HG03571 (cell line): Measurements from ENCODE around the gene KLHL40.
A peak's percentile ranks its signal among the peaks of the same experiment; 100 is the strongest.

Source experiments
- ATAC-seq: cut with Tn5 transposase; IDR thresholded peaks from one replicate; pipeline ENCODE4 v1.9.1; 2021; ENCODE audit not compliant: unreplicated experiment

Gene KLHL40, protein sequence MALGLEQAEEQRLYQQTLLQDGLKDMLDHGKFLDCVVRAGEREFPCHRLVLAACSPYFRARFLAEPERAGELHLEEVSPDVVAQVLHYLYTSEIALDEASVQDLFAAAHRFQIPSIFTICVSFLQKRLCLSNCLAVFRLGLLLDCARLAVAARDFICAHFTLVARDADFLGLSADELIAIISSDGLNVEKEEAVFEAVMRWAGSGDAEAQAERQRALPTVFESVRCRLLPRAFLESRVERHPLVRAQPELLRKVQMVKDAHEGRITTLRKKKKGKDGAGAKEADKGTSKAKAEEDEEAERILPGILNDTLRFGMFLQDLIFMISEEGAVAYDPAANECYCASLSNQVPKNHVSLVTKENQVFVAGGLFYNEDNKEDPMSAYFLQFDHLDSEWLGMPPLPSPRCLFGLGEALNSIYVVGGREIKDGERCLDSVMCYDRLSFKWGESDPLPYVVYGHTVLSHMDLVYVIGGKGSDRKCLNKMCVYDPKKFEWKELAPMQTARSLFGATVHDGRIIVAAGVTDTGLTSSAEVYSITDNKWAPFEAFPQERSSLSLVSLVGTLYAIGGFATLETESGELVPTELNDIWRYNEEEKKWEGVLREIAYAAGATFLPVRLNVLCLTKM

DNA sequence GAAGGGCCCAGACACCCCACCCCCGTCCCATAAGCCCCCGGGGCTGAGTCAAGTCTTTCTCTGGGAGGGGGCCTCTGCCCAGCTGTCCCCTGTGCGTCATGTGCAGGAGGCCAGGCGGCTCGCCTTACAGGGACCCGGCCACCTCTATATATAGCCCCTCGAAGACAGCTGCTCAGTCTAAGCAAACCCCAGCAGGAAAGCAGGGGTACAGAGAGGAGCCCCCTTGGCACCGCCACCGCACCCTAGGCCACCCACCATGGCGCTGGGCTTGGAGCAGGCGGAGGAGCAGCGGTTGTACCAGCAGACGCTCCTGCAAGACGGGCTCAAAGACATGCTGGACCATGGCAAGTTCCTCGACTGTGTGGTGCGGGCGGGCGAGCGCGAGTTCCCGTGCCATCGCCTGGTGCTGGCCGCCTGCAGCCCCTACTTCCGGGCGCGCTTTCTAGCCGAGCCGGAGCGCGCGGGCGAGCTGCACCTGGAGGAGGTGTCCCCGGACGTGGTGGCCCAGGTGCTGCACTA lies at the start of gene KLHL40:
KLHL40 (plus strand) TSS at position 175 of the 519 bp plus-strand sequence; CDS start at position 257, 82 bp downstream.
- ATAC-seq, result no peak

DNA sequence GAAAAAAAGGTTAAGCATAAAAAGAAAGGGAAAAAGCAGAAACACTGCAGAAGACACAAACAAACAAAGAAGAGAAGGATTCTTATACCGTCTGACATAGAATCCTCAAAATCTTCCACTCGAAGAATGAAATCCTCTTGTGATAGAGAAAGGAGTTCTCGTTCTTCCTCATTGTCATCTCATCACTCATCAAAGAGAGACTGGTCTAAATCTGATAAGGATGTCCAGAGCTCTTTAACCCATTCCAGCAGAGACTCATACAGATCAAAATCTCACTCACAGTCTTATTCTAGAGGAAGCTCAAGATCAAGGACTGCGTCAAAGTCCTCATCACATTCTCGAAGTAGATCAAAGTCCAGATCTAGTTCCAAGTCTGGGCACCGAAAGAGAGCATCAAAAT lies 48.3 kb upstream of the KLHL40 start:
- no peak for ATAC-seq

DNA sequence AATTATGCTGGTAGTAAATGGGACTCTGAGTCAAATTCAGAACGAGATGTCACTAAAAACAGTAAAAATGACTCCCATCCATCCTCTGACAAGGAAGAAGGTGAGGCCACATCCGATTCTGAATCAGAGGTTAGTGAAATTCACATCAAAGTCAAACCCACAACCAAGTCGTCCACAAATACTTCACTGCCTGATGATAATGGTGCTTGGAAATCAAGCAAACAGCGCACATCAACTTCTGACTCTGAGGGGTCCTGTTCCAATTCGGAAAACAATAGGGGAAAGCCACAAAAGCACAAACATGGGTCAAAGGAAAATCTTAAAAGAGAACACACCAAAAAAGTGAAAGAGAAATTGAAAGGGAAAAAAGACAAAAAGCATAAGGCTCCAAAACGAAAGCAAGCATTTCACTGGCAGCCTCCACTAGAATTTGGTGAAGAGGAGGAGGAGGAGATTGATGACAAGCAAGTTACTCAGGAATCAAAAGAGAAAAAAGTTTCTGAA lies 46.9 kb upstream of the KLHL40 start:
- ATAC-seq, result no peak

DNA sequence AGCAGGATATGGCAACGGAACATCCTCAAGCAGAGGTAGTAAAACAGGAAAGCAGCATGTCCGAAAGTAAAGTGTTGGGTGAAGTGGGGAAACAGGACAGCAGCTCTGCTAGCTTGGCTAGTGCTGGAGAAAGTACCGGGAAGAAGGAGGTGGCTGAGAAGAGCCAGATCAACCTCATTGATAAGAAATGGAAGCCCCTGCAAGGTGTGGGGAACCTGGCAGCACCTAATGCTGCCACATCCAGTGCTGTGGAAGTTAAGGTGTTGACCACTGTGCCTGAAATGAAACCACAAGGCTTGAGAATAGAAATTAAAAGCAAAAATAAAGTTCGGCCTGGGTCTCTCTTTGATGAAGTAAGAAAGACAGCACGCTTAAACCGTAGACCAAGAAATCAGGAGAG lies 46.1 kb upstream of the KLHL40 start:
- no peak for ATAC-seq

DNA sequence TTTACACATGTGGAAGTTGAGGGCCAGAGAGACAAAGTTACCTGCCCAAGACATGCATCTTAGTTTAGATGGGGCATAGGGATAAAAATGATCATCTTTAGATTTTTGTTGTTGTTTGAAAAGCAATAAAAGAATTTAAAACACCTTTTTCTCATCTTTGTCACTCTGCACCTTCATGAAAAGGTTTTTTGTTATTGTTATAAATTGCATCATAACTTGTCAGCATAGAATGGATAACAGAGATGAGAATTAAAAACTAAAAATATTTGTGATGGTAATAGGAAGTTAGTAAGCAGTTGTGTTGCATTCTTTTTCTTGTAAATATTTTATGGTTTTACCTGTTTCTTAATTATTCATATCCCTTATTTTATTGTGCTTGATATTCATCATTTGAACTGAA lies 45.2 kb upstream of the KLHL40 start:
- ATAC-seq, result no peak

DNA sequence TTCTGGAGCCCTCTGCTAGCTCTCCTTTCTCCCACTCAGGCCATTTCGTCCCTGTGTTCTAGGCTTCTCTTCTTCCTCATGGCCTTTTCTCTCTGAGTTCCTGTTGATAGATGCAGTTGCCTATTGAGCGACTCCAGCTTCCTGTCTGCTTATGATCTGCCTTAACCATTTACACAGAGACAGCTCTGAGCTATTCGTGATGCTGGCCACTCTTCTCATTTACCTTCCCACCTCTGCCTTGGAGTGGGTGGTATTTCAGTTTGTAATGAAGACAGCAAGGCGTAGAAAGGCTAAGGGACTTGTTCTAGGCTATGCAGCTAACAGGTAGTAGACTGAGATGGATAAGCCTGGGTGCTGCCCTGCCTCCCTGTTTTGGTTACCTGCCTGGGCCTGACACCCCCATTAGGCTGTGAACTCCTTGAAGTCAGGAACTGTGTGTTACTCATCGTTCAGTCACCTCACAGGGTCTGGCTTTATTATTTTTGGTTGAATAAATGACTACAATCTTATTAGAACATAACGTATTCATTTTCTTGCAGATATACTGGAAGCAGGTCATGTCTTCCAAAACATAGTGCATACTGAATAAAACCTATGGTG lies 44.5 kb upstream of the KLHL40 start:
- ATAC-seq, result no peak

DNA sequence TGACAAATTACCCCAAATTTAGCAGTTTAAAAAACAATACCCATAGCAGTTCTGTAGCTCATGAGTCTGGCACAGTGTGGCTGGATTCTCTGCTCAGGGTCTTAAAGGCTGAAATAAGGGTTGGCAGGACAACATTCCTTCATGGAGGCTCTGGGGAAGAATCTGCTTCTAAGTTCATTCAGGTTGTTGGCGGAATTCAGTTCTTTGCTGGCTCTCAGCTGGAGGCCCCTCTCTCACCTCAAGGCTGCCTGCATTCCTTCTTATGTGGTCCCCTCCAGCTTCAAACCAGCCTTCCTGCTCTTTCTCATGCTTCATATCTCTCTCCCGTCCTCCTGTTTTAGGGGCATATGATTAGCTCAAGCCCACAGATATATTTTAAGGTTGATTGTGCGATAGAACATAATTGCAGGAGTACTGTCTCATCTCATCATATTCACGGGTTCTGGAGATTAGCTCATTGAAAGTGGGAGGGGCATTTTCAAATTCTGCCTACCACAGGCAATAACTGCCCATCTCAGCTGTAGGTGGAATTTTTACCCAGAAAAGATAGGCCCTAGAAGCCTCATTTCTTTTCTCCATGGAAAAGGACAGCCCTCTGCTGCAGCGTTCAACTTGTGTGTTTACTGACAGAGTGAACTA lies 37.4 kb upstream of the KLHL40 start:
- no peak for ATAC-seq

DNA sequence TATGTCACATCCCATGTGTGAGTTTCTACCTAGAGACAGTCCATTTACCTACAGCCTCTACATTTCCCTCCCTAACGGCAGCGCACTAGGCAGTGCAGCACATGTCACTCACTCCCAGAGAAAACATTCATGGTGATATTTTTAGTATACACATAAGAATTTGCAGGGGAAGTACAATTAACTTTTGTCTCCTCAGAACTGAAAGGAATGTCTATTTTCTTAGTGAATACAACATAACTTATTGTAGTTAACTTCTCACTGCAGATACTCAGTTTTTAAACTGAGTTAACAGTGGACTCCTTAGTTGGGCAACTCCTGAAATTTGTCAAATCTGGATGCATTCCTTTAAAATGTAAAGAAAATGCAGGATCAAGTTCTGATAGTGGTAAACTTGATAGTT lies 36.3 kb upstream of the KLHL40 start:
- ATAC-seq, result no peak

DNA sequence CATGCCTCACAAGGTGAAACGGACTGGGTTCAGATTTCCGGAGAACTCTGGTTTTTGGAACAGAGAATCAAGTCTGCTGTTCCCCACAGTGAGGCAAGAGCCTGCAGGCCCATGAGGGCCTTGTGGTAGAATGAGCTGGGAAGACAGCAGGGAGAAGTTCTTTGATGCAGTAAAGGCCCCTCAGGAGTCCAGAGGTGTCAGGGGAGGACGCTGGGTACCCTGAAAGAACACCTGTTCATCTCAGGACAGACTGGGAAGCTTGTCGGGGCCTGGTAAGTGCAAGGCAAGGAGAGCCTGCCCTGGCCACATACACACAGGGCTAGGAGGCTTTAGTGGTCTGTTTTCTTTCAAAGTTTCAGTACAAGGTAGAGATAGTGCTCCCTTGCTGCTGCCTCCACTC lies 35.6 kb upstream of the KLHL40 start:
- ATAC-seq, result no peak

DNA sequence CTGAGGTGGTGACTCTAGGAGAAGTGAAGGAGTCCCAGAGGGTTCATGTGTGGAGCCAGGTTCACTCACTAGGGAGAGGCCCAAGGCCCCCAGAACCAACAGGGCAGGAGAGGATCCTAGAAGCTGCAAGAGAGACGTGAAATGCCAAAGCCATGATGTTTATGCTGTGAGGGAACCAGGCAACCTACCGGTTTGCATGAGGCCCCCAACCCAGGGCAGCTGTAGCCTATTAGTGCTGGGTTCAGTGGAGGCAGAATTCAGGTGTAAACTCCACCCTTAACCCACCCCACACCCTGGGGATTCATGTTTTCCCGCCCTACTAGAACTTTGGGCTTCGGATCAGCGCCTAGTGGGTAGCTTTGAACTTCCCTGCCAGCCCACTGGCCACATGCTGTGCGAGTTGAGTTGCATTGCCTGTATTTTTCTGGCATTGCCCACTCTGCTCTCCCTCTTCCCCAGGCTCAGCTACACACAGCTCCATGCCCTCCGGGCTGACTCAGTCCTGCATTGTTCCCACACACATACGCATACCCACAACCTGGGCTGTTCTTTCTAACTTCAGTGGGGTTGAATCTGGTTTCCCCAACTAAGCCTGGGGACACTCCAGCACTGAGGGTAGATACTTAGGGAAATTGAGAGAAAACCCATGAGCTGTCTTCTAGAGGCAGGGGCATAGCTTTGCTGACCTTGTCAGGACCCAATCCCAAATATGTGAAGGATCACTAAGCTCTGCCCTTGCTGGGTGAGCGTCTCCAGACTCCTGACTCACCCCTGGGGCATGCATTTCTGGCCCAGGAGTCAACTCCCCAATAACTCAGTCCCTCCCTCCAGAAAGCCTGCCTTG lies 33.9 kb upstream of the KLHL40 start:
- ATAC-seq, result no peak

DNA sequence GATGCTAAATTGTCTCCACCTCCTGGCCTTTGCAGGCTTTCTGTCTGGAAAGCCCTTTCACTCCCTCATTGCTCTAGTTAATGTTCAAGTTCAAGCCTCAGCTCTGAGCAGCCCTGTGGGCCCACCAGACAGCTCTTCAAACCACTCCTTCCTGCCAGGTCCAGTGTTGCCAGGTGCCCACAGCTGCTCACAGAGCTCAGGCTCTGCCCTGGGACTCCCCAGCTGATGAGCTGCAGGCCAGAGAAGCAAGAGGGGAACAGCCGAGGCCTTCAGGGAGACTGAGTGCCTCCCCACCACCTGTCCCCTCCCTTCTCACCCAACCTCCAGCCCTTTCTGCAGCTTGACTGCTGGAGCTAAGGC lies 33.1 kb upstream of the KLHL40 start:
- ATAC-seq, result peak; percentile 24

DNA sequence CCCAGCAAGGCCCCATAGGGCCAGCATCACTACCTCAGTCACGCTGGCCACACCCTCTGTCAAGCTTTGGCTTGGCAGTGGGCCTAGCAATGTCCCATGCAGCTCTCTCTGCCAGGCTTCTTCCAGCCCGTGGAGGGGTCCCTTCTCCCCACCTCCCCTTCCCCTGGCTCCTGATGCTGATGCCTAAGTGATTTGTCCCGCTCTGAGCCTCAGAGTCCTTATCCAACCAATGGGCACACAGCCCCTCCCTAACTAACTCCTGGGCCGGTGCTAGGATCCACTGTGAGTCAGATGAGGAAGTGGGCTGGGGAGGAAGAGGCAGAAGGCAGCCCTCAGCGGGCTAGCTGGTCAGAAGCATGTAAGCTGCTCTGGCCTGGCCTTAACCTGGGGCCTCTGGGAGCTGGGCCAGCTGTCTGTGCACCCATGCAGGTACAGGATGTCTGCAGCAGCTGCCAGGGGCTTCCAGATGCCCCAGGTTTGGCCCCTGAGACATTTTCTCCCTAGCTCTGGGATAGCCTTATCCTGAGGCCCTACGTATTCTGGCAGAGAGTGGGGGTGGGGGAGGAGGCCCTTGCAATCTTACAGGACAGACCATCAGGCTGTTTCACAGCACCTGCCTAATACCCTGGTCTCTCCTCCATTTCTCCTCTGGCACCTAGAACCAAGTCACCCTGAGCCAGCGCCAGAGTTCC lies 32.6 kb upstream of the KLHL40 start:
- peak; percentile 75 for ATAC-seq

DNA sequence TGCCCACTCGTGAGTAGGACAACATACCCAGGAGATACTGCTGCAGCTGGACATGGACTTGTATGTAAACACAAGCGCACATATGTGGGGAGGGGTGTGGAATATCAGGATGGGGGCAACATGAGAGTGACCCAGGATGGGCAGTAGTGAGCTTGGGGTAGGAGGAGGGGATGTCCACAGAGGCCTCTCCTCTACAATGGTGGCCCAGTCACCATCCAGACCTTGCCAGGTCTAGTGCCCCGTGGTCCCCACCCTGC lies 32.1 kb upstream of the KLHL40 start:
- no peak for ATAC-seq

DNA sequence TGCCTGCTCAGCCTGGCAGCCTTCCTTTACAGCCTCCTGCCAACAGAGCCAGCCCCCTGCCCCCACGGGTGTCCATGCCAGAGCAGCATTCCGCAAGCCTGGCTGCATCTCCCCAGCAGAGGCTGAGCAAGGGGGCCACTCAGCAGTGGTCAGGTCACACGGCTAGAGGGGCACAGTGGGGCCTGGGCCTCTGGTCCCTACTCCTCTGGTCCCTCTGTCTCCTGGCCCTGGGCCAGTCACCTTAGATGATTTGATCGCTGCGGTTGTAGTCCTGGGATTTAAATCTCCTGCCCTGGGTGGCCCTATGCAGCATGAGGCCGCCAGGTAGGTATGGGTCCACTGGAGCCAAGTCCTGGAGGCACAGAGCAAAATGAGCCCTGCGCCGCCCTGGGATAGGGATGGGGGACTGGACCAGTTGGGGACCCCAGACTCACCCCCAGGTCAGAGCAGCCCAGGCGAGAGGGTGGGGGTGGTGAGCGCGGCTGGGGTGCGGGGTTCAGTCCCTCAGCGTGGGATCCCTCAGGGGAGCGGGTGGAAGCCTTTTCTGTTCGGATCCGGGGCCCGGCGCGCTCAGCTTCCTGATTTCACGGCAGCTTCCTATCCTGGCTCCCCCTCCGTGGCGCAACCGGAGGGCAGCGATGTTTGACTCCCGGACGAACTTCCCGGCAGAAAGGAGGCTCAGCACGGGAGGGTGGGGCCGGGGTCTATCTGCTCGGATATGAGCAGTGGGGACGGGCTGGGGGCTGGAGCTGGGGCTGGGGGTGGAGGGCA lies 31.6 kb upstream of the KLHL40 start, which contains the start of gene ZBTB47:
ZBTB47 (plus strand) TSS at position 138 of the 771 bp plus-strand sequence. CDS start 4,659 bp downstream, outside the sequence.
- ATAC-seq, result no peak

DNA sequence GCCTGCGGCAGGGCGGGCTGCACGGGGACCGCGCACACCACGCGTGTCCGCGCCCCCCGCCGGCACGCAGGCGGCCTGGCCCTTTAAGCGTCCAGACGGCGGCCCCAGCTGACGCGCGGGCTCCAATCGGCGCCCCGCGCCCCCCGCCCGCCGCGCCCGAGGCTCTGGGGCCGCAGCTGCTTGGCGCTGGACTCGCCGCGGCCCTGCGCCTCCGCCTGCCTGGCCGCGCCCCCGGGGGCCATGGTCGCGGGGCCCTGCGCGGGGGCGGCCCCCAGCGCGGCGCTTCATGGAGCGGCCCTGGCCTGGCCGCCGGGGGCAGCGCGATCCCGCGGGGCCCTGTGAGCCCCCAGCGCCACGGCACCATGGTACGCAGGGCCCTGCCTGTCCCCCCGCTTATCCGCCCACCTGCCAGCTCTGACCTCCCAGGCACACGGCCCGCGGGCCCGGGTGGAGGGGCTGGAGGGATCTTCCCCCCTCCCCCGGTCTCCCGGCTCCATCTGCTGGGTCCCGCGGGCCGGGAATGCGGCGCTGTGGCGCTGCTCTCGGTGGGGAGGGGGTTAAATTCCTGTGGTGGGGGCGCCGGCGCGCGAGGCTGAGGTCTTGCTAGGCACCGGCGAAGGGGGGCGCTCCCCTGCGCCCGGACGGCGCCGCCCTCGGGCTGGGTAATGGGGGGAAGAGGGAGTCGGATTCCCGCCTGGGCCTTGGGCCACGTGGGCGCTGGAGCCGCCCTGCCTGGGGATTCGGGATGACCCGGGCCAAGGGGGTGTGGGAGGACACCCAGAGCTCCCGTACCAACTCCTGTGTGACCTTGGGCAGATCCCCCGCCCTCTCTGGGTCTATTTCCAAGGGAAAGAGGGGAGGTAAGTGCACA lies 30.8 kb upstream of the KLHL40 start:
- no peak for ATAC-seq

DNA sequence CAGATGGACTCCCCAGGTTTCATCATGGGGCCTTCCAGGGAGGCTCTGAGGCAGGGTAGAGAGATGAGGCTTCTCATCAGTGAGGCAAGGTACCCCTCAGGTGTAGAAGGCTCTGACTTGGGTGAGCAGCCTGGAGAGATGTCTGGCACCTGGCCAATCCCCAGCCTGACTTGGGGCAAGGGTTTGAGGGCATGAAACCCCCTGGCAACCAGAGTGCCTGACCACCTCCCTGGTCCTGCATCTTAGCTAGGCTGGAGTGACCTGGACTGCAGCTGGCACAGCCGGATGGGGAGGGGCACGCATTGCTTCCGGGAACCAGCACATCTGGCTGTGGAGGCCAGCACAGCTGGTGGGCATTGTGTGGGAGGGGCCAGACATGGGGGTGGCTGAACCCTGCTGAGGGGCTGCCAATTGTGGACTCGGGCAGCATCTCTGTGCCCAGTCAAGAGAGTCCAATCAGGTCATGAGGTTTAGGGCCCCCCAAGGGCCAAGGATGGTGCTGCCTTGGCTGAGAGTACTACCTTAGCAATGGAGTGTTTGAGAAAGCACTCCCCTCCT lies 29.9 kb upstream of the KLHL40 start:
- no peak for ATAC-seq

DNA sequence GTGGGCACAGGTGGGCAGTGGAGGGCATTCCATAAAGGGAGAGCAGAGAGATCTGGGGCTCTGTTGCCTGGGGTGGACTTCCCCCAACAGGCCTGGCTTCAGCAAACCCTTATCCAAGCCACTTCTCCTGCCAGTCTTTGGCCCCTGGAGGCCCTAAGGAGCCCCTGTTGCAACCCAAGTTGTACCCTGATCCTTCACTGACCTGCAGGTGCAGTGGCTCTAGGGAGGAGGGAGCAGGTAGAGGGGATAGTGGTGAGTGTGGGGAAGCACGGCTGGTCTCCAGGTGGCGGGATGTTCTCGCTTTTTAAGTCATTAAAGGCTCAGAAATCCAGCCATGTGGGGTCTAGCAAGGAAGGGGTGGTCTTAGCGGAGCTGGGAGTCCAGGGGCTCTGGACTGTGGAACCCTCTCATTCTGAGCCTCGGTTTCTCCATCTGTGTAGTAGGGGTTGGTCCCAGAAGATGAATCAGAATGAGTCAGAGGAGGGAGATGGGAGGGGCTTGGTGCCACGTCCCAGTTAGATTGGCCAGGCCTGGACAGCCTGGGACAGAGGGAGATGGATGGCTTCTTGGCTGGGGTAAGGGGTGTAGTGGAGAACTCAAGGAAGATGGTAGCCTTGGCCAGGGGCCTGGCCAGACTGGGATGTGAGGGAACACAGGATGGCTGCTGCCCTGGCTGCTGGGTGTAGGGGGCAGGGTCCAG lies 29.2 kb upstream of the KLHL40 start:
- ATAC-seq, result no peak
